Activated CD8-positive, alpha-beta memory T cell treated with anti-CD3 and anti-CD28 coated beads, Interleukin-2, amount 50 U/mL, for 4 hours (primary cell): ENCODE data around the gene DOK5.

Experiments
- DNase-seq: peaks from one replicate; pipeline ENCODE4 v3.0.0-alpha.2; 2020

DOK5 gene

DNA sequence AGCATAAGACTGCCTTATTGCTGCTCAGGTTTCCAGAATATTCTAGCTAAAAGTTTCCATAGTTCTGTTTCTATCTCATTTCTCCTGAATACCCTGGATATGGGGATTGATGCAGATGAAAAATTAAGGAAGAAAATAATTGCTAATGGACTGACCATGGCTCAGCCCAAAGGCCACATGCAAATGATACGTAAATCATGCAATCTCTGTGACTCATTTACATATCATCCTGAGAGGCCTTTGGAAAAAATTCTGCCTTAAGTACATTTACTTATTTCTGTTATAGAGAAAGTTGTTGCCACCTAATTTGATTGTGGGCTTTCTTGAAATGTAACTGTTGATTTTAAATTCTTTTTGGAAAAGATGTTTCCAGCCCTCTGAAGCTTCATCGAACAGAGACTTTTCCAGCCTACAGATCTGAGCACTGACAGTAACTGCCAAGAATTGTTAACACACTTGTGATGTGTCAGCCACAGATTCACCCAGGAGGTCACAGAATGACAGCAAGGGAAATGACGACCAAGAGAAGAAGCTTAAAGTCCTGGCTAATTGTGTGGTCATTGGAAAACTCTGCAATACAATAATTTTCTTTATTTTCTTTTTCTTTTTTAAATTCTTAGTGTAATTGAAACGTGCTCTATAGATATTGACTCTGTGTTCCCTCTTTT lies 174.8 kb downstream of the DOK5 start:
- DNase-seq: no peak

DNA sequence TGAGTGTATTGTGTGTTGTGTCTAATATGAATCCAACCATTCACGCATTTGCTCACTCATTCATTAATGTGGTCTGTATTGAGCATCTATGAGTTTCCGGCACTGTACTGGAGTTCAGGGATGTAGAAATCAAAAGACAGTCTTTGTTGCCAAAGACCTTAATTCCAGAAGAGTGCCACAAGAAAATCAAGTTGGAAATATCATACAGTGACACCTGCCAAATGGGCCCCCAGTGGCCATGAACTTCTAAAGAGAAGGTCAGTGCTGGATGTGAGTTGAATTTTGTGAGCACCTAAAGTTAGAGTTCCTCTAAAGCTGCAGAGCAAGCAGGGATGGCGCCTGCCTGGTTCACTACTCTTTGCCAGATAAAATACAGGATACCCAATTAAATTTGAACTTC lies 175.9 kb downstream of the DOK5 start:
- DNase-seq: no peak

DNA sequence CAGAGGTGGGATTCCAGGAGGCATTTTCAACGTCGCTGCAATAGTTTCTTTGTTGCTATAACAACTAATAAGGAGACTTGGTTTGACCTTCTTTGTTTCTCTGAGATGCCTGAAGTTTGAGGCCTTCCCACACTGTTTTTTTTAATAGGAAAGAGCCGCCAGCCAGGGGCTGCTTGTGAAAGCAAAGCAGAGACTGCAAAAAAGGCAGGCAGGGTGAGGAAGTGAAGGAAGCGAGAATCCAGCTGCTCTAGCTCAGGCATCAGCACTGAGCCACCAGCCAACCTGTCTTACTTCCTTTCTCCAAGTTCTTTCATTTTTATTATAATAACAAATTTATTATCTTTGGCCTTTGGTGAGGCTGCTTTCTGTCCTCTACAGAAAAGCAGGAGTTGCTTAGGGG lies 179.1 kb downstream of the DOK5 start:
- DNase-seq: no peak

DNA sequence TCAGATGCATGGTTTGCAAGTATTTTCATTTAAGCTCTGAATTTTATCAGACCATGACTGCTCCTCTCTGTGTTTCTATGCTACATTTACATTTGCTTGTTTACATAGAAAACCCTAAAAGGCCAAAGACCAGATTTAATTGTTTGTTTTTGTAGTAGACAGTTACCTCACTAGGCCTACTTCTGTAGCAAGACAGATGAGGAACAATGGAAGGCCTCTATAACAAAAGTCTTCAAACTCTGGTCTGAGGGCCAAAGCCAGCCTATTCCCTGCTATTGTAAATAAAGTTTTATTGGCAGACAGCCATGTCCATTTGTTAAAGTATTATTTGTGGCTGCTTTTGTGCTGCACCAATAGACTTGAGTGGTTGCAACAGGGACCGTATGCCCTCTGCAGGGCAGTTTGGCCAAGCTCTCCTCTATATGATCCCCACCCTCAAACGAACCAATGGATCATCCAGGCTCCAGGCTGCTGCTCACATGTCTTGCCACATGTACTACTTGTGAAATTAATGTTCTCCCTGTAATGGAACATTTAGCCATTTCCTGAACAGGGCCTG lies 182.0 kb downstream of the DOK5 start:
- no peak for DNase-seq

DNA sequence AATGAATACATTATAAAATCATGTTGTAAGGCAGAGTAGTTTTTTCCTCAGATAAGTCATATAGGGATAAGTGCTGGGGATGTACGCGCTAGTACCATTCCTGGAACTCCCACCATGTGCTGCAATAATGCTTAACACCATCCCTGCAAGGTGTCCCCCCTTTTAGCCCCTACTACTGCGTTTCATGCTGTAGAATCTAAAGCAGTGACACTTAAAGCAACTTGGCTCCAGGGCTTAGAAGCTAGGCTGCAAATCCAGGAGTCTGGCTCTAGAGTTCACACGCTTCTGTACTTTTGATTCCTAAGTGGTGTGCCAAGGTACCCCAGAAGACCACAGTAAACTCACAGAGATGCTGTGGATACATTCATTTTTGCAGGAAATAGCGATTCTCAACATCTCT lies 183.1 kb downstream of the DOK5 start:
- DNase-seq: no peak

DNA sequence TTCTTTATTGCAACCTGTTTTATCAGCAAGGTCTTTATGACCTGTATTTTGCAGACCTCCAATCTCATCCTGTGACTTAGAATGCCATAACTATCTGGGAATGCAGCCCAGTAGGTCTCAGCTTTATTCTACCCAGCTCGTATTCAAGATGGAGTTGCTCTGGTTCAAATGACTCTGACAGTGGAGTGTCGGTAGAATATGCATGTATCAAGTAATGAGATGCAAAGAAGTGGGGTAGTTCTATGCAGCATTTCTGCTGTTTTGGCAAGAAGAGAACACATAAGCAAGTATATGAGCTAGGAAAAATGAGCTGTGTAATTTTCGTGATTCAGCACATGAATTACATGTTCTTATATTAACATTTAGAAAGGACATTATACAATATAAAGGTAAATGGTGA lies 185.9 kb downstream of the DOK5 start:
- DNase-seq: no peak

DNA sequence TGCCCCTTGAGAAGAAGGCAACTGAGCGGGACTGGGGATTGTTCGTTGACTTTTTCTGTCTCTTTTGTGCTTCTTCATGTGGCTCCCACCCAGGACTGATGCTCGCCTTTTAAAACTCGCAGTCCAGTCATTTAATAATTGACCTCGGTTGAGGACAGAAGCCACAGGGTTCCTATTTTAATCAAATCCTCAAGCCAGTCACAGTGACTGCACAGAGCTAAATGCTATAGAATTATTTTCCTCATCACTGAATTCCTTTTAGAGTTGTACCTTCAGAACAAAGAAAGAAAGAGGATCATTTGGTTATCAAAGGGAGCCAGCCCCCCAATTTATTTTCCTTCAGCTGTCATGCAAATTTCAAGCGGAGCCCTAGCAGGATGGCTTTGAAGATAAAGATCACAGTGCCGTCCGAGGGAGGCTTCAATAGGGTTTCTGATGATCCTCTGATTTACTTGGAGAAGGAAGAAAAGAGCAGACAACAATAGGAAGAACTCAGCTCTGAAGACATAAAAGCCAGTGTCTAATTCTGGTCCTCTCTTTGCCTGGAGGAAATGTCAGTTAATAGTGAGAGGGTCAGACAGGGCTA lies 186.6 kb downstream of the DOK5 start:
- no peak for DNase-seq

DNA sequence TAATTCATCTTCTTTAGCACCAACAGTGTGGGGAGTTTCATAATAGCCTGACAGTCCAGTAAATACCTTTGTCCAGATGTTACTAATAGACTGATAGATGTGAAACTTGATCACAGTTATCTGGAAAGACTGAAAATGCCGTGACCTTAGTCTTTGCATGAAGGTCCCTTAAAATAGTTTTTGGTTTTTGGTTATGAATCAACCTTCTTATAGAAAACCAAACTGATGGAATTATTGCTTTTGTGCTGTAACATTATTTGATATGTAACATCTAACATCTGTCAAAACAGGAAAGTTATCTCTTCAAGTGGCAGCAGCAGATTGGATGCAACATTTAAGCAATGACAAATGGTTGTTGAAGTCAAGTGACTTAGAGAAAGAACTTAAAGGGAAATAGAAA lies 190.4 kb downstream of the DOK5 start:
- DNase-seq: no peak

DNA sequence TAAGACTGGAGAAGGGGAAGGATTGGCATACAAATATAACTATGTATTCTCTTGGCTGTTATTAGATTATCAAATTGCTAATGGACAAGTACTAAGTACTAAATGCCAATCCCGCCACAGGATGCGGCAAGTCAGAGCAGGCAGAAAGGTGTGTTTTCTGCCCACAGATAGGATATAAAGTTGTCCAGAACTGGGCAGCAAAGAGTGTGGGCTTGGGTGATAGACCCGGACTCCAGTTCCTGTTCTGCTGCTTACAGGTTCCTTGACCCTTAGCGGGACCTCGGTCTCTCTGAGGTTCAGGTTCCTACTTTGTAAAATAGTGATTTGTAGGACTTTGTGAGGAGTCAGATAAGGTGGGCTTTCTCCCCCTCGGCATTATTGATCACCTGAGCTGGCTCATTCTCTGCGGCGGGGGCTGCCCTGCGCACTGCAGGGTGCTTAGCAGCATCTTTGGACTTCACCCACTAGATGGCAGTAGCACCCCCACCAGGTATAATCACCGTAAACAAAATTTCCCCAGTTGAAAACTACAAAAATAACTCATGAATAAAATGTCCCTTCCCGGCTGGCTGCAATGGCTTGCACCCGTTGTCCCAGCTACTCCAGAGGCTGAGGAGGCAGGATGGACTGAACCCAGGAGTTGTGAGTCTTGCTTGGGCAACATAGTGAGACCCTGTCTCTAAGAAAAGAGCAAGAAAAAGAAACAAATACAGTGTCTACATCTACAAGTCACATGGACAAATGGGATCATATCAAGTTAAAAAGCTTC lies 193.1 kb downstream of the DOK5 start:
- DNase-seq: peak; percentile 18

DNA sequence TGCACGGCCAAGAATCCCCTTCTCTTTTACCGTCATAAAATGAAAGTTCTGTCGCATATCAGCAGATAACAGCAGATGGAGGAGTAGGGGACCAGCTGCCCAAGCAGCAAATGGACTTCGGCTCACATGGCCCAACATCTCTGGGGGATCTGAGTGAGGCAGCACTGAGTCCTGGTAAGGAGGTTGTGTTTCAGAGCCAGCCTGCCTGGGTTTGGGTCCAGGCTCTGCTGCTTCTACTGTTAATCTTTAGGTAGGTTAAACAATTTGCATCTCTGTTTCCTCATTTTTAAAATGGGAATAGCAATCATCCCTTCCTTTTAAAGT lies 193.6 kb downstream of the DOK5 start:
- no peak for DNase-seq

DNA sequence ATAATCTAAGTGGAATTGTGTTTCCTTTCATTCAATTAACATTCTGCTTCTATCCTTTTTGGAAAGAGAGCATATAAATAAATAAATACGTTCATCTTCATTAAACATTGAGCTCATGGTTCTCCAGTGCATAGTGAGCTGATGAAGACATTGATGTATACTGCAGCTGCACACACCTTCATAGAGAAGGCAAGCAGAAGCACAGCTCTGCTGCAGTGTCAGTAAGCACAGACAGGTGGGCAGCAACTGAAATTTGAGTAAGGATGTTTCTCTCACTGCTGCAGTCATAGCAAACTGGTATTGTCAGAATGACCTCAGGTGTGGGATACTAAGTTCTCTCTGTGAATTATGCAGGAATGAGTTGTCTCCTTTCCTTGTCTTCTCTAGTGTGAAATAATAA lies 202.9 kb downstream of the DOK5 start:
- DNase-seq: no peak

DNA sequence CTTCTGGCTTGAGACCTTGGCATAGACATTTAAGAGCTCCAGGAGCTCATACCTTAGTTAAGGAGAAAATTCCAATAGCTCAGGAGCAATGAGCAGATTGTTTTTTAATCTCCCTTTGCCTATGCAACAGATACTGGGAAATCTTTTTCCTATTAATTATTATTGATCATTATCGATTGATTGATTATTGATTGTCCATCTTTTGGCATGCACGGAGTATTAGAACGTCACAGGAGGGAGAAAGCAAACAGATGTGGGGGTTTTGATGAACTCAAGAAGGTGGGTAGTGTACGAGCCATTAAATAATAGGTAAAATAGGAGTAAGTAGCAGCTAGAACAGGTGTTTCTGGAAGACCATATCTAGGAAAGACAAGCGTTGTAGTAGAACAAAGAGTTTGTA lies 205.0 kb downstream of the DOK5 start:
- no peak for DNase-seq

DNA sequence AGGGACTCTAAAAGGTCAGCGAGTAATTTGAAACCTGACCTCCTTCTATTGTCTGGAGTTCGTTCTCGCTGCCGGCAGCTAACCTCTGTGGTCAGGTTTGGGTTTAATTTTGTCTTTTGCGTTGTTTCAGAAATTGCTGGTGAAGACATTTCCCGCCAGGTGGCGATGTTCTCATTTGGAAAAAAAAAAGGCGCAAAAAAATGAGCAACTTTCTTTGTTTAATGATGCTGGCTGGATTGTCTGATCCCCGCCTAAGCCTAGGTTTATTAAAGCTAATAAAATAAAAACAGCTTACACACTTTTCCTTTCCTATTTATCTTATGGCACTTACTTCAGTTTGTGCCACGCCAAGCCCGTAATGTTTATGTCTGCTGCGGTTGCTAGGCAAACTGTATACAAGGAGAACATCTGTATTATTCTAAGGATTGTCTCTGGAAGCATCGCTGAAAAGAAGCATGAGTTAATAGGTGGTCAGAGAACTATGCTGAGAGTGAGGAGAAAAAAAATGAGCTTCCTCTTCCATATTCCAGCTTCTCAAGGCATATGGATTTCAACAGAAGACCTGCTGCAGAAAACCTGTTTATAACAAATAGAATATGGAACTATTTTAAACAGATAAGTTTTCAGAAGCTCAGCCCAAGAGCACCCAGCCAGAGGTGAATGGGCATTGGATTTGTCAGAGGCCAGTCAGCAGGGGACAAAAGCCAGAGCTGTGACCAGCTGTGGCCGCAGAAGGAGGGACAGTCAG lies 205.7 kb downstream of the DOK5 start:
- no peak for DNase-seq

DNA sequence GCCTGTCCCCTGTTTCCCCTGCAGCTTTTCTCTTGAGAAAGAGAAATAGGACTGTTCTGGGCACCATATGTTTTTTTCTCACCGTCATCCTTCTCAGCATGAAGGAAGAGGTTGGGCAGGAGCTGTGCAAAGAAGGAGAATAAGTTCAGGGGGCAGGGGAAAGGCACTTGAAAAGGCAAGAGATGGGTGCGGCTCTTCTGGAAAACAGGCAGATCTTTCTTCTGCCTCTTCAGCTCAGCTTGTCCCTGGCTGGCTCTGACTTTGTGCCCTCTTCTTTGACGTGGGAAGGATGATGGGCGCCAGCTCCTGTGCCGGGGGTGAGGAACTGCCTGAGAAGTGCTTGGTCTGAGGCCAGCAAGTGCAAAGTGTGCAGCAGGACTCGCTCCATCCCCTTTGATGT lies 206.5 kb downstream of the DOK5 start:
- no peak for DNase-seq

DNA sequence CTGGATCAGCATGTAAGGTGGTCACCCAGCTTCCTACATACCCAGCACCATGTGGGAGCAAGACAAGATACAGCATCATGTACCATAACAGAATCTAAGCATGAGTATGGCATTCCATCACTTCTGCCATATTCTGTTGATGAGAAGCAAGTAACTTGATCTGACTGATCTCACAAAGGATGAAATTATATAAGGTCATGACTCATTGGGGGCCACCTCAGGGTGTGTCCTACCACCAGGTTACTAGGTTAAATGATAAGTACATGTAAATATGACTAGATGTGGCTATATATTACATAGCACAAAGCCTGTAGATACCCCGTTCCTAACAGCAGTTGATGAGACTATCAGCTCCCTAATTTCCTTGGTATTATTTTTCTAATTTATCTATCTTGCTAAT lies 213.1 kb downstream of the DOK5 start:
- DNase-seq: no peak

DNA sequence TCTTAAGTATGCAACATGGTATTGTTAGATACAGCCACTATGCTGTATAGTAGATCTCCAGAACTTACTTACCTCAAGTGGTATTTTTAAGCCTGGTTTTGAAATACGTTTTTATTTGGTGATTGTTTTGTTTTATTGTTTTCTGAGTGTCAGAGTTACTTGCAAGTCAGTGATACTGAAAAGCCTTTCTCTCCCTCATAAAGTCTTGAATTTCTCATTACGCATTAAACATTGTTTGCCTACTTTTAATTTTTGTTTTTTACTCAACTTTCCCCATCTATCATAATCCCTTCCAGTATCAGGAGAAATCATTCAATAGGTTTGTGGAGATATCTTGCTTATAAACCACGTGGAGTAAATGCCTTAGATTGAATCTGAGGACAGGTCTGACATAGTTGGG lies 214.9 kb downstream of the DOK5 start:
- no peak for DNase-seq

DNA sequence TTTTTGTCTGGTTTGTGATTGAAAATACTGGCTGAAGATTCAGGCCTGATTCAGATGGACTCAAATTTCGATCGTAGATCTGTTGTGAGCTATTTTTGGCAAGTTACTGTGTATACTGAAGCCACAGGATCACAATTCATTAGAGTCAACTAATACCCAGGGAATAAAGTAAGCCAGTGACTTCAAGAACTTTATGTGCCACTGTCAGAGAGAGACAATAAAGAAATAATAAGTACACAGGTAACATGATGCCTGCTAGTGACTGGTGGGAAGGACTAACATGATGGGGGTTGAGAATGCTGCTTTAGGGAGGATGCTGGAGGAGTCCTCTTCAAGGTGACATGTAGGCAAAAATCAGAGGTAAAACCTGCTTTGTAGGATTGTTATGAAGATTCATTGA lies 215.9 kb downstream of the DOK5 start:
- no peak for DNase-seq

DNA sequence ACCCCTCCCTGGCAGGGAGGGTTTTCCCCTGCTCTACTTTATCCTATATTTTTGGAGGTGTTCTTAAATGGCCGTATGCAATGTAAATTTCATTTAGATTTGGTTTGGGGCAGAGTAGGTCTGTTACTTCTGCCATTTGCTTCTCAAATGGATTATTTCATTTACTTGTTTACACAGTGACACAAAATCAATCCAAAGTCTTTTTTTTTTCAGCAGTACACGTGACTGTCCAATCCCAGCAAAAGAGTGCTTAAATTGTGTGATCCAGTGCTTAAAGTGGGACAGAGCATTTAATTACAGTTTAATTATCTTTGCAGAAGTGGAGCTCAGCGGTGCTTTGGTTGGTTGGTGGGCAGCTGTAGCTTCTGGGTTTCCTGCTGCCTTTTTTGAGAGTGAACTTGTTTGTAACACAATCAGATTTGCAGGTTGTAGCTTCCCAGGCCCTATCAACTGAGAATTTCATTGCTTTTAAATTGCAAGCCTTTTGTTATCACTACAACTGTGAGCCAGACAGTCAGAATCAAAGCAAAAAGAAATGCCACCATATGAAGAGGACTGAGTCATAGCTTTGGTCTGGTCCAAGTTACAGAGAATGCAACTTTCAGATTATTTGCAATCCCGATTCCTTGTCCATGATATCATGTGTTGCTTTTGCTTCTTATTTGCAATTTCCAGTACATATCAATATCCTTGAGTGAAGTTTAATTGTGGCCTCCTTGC lies 216.9 kb downstream of the DOK5 start:
- DNase-seq: no peak

DNA sequence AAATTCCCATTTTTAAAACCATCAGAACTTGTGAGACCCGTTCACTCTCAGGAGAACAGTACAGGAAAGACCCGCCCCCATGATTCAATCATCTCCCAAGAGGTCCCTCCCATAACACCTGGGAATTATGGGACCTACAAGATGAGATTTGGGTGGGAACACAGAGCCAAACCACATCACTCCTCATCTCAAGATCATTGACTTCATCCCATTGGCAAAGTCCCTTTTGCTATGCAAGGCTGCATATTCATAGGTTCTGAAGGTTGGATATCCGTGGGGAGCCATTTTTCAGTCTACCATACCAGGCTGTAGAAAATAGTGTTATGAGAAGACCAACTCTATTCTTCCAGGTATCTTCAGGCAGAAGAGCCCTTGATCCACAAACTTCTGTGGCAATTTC lies 219.1 kb downstream of the DOK5 start:
- DNase-seq: no peak

DNA sequence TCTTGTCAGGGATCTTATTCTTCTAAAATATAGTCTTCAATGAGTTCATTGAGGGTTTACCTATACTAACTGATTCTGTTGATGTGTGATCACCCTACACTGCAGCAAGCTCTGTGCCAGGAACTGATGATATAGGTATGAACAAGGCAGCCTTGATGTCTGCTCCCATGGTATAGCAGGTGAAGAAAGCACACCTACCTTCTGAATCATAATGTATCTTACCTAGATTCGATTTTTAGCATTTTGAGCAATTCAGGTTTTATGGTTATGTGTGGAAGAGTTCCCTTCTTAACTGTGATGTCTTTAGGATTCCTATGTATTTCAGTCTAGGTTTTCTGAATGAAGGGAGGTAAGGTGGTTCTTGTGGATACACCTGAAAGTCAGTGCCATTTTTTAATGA lies 223.0 kb downstream of the DOK5 start:
- no peak for DNase-seq
